DMS 273 (cell line): ENCODE measurements around the gene HOATZ.

Experiments
- DNase-seq: peaks from one replicate; lab custom pipeline; 2025; ENCODE audit not compliant: unreplicated experiment; lab: John Stamatoyannopoulos, UW

The HOATZ gene

DNA sequence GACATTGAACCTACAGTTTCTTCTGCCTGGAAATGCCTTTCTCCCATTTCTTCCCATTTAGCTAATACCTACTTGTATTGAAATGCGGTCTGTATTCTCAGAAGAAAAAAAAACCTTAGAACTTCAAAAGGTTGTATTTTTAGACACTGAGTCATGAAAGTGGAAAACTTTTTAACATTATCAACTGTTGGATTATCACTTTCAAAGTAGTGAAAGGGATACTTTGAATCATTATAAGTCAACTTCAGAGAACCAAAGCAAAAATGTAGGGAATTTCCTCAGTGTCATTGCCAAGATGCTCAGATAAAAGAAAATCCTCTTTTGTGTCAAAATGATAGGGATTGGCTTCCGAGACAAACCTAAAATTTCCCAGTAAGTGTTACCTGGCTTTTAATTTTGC is 6.6 kb downstream of the HOATZ start:
- no peak for DNase-seq

GRCh38 chr11:111522426-111522825 is 7.8 kb downstream of the HOATZ start:
- DNase-seq = no peak

DNA sequence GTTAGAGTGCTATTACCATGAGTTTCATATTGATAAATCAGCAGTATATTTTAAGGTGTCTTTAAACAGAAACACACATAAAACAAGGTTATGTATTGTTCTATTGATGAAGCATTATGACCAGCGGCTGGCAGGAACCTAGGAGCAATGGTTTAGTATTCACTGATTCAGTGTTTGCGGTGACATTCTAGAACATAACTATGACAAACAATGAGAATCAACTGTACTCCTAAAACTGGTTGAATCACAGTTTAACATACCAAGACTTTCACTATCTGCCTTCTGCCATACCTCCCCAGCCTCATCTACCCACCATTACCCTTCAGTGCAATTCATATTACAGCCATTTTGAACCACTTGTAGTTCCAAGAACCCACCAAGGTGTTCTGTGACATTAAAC is 8.8 kb downstream of the HOATZ start:
- no peak for DNase-seq

- DNase-seq = no peak
Observed at GRCh38 chr11:111524056-111524455, 9.5 kb downstream of the HOATZ start.

DNA sequence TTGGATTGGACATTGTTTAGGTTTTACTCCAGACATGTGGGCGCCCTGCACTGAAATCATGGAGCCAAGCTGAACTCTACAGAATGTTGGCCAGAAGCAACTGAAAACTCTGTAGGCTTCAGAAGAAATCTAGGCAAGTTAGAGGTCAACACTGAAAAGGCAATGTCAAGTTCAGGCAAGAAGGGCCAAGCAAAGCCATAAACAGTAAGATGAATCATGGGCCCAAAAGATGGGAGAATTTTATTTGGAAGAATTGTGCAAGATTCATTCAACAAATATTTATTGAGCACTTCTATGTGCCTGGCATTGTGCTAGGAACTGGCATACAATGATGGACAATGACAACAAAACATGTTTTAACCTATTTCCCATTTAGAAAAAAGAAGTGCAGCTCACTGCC is 10.9 kb downstream of the HOATZ start:
- no peak for DNase-seq

GRCh38 chr11:111526501-111526900 is 11.9 kb downstream of the HOATZ start:
- DNase-seq = no peak

DNA sequence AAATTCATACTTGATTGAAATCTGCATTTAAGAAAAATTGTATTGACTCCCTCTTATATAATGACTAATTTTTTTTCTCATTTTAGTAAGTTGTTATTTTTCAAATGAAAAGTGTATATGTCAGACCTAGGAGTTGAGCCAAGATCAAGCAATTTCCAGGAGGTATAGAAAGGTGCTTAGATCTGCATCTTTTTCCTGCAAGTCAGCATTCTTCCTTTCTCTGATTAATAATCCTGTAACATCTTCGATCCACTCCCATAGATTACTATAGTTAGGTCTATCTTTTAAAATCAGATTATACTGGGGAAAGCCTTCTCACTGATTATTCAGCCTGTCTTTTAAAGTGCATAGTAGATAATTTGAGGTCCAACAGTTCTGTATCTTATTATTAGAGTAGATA is 12.7 kb downstream of the HOATZ start:
- DNase-seq = no peak

DNA sequence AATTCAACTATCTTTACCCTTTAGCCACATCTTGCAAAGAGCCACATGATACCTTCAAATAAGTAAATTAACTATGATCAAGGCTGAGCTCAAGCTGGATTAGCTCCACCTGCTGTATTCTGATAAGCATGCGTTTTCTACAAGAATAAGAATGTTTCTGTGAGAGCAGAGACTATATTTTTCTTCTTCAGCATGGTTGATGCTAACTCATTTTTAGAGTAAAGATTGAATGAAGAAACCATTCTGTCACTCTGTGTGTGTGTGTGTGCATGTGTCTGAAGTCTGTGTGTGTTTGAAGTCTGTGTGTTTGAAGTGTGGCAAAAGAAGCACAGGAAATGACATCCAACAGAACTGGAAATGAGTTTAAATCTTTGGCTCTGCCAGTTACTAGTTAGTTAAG is 14.0 kb downstream of the HOATZ start:
- DNase-seq = peak; percentile 9

DNA sequence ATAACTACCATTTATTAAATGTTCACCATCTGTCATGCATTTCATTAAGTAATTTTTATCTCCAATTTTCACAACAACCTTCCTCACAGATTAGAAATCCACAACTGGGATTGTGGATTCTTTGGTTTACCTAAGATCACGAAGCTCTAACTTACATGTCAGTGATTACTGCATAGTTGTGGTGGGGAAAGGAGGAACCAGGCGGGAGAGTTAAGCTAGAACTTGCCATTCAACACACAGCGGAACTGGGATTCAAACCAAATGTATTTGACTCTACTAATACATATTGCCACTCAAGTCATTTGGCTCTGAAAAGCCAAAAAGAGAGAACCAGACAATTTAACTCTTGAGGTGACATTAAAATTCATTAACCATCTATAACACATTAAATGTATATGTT is 15.5 kb downstream of the HOATZ start:
- no peak for DNase-seq

DNA sequence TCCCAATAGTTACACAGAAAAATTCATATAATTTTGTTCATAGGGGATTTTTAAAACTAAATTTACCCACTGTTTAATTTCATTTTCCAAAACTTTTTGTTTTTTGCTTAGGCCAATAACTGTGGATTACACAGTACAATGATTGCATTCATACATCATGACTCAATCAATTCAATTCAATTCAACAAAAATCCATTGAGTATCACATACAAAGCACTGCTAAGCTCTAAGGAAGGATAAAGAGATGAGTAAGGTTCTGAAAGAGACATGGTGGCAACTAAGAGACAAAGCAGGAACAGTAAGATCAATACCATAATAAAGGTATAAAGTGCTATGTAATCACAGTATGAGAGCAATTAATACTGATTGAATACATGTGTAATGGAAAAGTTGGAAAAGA is 16.6 kb downstream of the HOATZ start:
- no peak for DNase-seq

DNA sequence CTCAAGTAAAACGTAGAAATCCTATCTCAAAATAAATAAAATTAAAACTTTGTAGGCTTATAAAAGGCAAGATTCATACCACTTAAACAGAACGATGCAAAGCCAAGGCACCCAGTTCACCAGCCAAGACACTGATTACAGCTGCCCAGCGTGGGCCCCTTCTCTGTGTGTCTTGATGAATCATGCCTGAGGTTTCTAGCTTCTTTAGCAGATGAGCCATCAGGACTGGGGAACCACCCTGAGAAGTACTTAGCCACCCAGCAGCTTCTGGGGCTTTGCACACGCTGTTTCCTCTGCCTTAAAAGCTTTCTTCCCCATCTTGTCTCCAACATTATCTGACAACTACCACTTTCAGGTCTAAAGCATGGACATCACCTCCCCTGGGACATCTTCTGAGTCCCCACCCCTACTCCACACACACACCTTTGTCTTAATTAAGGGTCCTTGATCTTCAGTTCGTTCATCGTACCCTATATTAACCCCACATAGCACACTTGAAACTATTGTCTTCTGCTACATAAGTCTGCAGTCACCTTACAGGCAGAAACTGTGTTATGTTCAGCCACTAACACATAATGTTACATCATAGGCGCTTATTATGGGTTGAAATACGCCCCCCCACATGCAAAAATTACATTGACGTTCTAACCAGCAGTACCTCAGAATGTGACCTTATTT is 17.2 kb downstream of the HOATZ start:
- no peak for DNase-seq

DNA sequence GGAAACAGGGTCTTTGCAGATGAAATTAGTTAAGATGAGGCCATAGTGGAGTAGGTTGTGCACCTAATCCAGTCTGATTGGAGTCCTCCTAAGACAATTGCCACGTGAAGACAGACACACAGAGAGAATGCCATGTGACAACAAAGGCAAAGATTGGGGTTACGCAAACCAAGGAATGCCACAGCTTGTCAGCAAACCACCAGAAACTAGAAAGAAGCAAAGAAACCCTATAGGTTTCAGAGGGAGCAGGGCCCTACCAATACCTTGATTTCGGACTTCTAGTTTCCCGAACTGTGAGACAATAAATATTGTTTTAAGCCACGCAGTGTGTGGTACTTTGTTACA is 17.8 kb downstream of the HOATZ start:
- DNase-seq = no peak

DNA sequence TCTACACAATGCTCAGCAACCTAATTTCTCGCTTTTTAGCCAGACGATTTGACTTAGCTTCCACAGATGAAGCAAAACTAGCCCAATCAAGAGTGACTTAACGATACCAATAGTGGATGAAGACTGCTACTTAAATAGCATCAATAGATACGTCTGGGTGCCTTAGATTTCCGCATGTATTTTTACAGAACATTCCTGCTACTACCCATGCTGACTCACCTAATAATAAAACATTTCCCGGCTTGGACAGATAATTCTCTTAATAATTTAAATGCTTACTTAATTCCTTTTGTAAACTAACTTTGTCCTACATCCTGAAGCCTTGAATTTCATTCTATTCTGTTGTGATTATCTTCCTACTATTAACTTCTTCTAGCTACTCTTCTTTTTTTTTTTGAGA is 20.7 kb downstream of the HOATZ start:
- no peak for DNase-seq

DNA sequence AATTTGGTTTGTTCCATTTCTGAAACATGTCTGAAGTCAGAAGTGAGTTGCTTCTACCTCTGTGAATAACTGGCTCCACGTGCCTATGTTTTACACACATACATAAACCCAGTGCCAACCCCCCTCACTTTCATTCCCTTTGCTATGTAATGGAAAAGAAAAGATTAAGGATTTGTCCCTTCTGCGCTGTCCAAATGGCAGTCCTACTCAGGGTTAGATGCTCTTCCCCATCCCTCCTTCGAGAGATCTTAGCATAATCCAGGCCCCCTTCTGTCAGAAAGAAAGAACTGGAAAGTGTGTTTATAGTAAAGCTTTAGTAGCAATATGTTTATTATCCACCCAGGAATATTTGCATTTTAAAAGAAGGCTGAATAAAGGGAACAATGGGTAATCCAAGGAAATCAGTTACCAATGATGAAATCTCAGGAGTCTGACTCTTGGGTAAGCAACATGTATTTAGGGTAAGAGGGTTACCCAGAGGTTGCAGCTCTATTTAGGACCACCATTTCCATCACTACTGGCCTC is 22.8 kb downstream of the HOATZ start:
- no peak for DNase-seq

DNA sequence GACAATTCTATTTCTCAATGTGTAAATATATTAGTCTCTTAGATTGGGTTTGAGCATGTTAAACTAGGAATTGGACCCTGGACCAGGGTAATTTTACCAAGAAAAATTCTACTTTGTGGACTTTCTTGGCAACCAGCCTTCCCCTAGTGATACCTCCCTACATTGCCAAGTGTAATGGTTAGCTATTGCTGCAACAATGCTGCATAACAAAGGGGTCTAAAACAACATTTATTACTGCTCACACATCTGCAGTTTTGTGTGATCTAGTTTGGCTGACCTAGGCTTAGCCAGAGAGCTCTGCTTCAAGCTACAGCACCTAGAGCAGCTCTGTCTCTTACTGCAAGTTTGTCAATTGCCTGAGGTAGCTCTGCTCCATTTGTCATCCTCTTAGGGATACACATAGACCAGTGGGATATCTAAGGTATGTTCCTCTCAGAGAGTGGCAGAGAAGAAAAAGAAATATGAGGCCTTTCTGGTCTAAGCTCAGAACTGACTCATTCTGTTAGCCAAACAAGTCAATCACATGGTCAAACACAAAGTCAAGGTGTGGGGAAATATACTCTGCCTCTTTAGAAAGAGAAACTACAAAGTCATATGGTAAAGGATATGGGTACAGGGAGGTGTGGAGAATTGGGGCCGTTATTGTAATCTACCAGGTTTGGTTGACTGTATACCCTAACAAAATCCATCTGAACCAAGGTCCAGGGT is 24.0 kb downstream of the HOATZ start:
- no peak for DNase-seq

GRCh38 chr11:111539426-111540113 is 25.0 kb downstream of the HOATZ start:
- DNase-seq = peak; percentile 89

GRCh38 chr11:111540114-111540936 is 25.7 kb downstream of the HOATZ start, which contains the start of gene LAYN:
Gene LAYN, plus strand, starts transcription at chr11:111540720. Its CDS starts 124 bp downstream, at chr11:111540844.
- DNase-seq = peak; percentile 81

- no peak for DNase-seq
Observed at GRCh38 chr11:111540937-111541253, 26.3 kb downstream of the HOATZ start.

- DNase-seq = peak; percentile 17
Observed at GRCh38 chr11:111541254-111542061, 26.9 kb downstream of the HOATZ start.

DNA sequence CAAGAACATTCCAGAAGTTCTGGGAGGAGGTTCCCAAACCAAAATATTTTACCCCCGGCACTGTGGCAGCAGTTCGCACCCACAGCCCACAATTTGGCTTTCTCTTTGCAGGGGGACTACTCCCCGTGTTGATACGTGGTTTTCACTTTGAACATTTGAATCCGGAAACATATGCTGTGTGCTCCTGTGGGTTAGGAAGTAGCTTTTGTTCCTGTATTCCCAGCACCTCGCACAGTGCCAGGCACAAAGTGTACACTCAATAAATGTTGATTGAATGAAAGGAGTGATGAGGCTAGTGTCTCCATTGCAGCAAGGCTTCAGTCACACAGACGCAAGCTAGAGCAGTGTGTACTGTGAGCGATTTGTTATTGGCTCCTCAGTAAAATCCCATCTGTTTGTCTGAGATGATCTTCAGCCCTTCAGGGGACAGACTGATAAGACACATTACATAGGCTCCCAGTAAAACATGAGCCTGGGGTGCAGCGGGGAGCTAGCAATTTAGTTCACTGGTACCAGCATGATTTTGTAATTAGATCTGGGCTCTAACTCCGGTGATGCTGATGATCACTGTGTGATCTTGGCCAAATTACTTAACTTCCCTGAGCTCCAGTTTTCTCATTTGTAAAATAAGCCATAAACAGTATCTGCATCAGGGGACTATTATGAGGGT is 28.2 kb downstream of the HOATZ start:
- DNase-seq = peak; percentile 3
